Measurements from ENCODE around the gene HK1. TPM values are rescaled to one million over a fixed set of nuclear protein-coding genes. Genes with fewer than 3 reads are reported as not detected.
"Not testable (repeated sequence)": the region's sequence is repeated elsewhere in the genome, so short reads cannot be mapped to it uniquely, and the experiment has no call there.

HK1 gene
- total RNA-seq, 4 donors from 2014 or later = 17.9 to 77.6 (median 43.6) TPM

DNA sequence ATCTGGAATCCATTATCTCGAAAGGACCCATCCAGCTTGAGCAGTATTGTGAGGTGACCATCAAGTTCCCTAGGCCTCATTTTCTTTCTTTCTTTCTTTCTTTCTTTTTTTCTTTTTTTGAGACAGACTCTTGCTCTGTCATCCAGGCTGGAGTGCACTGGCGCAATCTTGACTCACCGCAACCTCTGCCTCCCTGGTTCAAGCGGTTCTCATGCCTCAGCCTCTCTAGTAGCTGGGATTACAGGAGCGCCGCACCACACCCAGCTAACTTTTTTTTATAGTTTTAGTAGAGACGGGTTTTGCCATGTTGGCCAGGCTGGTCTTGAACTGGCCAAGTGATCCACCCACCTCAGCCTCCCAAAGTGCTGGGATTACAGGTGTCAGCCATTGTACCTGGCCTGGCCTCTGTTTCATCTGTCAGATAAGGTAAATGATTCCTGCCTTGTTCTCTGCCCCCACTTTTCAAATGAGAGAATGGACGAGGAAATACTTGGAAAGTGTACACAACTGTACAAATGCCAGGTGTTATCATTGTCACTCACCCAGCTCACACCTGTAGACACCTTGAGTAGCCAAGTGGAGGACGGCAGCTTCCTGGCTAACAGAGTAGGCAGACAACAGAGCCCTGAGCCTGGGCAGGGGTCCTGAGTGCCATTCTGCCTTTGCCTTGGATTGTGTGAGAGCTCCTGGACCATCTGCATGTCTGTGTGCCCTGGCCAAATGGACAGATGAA, 54.1 kb downstream of the HK1 start:
- intact Hi-C loops (cut with DNase I; ENCODE audit: low total_unique reads) = no loop called here

DNA sequence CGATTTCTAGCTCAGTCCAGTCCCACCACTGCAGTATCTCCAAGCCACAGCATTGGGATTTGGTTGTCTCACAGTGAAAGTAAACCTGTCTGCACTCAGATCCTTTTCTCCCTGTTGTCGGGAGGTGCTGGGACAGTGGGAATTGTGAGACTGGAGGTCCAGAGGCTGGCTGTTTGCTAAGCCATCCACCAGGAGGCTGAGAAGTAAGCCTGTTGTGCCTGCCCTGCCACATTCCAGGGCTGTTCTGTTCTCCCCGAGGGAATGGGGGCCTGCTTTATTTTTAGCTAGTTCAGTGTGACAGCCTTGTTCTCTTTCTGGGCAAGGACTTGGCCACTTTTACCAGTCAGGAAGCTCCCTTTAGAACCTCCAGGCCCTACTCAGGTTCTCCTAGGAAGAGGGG, 54.9 kb downstream of the HK1 start:
- intact Hi-C loops (cut with DNase I; ENCODE audit: low total_unique reads) = no loop called here
- no peak overlapping the region for H3K4me3 ChIP-seq
- H3K9me3 ChIP-seq = no peaks in the 10 kb centered on the region
- H3K27ac ChIP-seq = peak overlapping the region; percentile 12 to 37
- TF ChIP-seq, protein P1, sequence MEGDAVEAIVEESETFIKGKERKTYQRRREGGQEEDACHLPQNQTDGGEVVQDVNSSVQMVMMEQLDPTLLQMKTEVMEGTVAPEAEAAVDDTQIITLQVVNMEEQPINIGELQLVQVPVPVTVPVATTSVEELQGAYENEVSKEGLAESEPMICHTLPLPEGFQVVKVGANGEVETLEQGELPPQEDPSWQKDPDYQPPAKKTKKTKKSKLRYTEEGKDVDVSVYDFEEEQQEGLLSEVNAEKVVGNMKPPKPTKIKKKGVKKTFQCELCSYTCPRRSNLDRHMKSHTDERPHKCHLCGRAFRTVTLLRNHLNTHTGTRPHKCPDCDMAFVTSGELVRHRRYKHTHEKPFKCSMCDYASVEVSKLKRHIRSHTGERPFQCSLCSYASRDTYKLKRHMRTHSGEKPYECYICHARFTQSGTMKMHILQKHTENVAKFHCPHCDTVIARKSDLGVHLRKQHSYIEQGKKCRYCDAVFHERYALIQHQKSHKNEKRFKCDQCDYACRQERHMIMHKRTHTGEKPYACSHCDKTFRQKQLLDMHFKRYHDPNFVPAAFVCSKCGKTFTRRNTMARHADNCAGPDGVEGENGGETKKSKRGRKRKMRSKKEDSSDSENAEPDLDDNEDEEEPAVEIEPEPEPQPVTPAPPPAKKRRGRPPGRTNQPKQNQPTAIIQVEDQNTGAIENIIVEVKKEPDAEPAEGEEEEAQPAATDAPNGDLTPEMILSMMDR (IDR thresholded peaks at IDR 0.05) = peak in 1 of 4 experiments; percentile 29
- TF ChIP-seq POLR2A (IDR thresholded peaks at IDR 0.05) = no peak
- peak in 1 of 2 donors; percentile 17 for DNase-seq
- H3K27me3 ChIP-seq = no peaks in the 10 kb centered on the region
- H3K4me1 ChIP-seq = peaks cover 4 to 29% of the 10 kb centered on the region in 2 donors
- H3K36me3 ChIP-seq = no peaks in the 10 kb centered on the region

More for the DNA sequence above, 54.1 kb downstream of the HK1 start:
- H3K4me3 ChIP-seq = no peak overlapping the region
- no peaks in the 10 kb centered on the region for H3K36me3 ChIP-seq
- no peaks in the 10 kb centered on the region for H3K27me3 ChIP-seq
- peaks cover 4 to 26% of the 10 kb centered on the region in 2 donors for H3K4me1 ChIP-seq
- H3K9me3 ChIP-seq = no peaks in the 10 kb centered on the region
- TF ChIP-seq, protein P1 (IDR thresholded peaks at IDR 0.05) = no peak
- no peak for TF ChIP-seq POLR2A (IDR thresholded peaks at IDR 0.05)
- peak overlapping the region in 1 of 2 donors; percentile 12 for H3K27ac ChIP-seq
- DNase-seq = no peak

DNA sequence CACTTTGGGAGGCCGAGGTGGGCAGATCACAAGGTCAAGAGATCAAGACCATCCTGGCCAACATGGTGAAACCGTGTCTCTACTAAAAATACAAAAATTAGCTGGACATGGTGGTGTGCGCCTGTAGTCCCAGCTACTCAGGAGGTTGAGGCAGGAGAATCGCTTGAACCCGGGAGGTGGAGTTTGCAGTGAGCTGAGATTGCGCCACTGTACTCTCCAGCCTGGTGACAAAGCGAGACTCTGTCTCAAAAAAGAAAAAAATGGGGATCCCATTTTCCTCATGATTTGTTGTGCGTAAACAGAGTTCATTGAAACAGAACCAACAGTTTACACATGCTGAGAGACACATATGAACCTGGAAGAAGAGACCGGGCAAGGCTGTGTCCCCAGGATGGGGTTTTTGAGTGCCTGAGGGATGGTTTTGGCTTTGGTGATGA, 55.6 kb downstream of the HK1 start:
- Histone ChIP-seq H3K27ac (peak overlapping the region; percentile 12 to 37), H3K4me1 (peaks cover 4 to 25% of the 10 kb centered on the region in 2 donors)
- DNase-seq; H3K36me3 ChIP-seq; intact Hi-C loops (cut with DNase I; ENCODE audit: low total_unique reads); H3K9me3 ChIP-seq; H3K4me3 ChIP-seq; H3K27me3 ChIP-seq: not testable (repeated sequence)

GRCh38 chr10:69334302-69335062, 56.2 kb downstream of the HK1 start:
- DNase-seq = no peak
- Histone ChIP-seq H3K4me3 (no peak overlapping the region), H3K27ac (peak overlapping the region; percentile 12 to 37), H3K36me3 (no peaks in the 10 kb centered on the region), H3K9me3 (no peaks in the 10 kb centered on the region), H3K4me1 (peaks cover 4 to 23% of the 10 kb centered on the region in 2 donors), H3K27me3 (no peaks in the 10 kb centered on the region)
- intact Hi-C loops (cut with DNase I; ENCODE audit: low total_unique reads) = no loop called here
- TF ChIP-seq, protein P1 (IDR thresholded peaks at IDR 0.05) = no peak
- no peak for TF ChIP-seq POLR2A (IDR thresholded peaks at IDR 0.05)

DNA sequence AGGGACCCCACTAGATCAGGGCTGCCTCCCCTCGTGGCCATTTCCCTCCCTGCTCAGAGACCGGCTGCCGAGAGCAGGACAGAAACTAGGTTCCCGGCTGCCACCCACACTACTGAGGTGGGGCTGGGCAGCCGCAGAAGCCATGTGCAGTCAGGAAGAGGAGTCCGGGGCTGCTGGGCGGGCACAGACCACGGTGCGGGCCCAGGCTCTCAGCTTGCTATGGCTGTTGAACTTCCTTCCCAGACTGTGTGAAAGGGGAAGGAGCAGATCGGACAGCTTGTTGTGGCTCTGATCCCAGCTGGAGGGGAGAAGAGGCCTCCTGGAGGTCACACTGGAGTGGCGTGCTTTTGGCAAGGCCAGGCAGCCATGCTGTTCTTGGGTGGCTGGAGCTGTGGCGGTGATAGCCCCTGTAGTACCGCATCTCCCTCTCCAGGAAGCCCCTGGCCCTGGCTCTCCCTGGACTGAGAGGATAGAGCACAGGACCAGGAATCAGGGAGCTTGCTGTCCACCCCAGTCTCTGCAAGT, 56.8 kb downstream of the HK1 start:
- DNase-seq = peak in 1 of 2 donors; percentile 23
- Histone ChIP-seq H3K27ac (peak overlapping the region; percentile 12 to 37), H3K4me1 (peaks cover 4 to 20% of the 10 kb centered on the region in 2 donors), H3K36me3 (no peaks in the 10 kb centered on the region), H3K27me3 (no peaks in the 10 kb centered on the region), H3K9me3 (no peaks in the 10 kb centered on the region), H3K4me3 (no peak overlapping the region)
- no peak for TF ChIP-seq POLR2A (IDR thresholded peaks at IDR 0.05)
- TF ChIP-seq, protein P1 (IDR thresholded peaks at IDR 0.05) = no peak
- intact Hi-C loops (cut with DNase I; ENCODE audit: low total_unique reads) = no loop called here

Measured in uterus (tissue), 4 donors.